ENCODE data around the gene DDX21.
"Not testable (repeated sequence)": the region's sequence is repeated elsewhere in the genome, so short reads cannot be mapped to it uniquely, and the experiment has no call there.

The DDX21 gene

GRCh38 chr10:68963151-68963550, 7.2 kb downstream of the DDX21 start:
- Histone ChIP-seq H3K27me3 (ENCODE audit: insufficient read depth, low read length, poor library complexity, severe bottlenecking) (no peaks in the 10 kb centered on the region), H3K9me3 (ENCODE audit: insufficient read depth, low read depth, low read length) (no peaks in the 10 kb centered on the region), H2AFZ (ENCODE audit: low read length) (no peak overlapping the region), H3F3A (ENCODE audit: low read depth) (no peaks in the 10 kb centered on the region), H3K9ac (ENCODE audit: low read depth, low read length, poor library complexity, severe bottlenecking) (no peak overlapping the region), H3K79me2 (ENCODE audit: insufficient read depth, low read length) (peaks cover 51% of the 10 kb centered on the region), H3K9me2 (replicated peaks; ENCODE audit: low read depth, low read length) (no peaks in the 10 kb centered on the region), H3K4me1 (ENCODE audit: insufficient read depth, low read length, poor library complexity, severe bottlenecking) (peaks cover 28% of the 10 kb centered on the region), H4K20me1 (ENCODE audit: insufficient read depth, low read length, poor library complexity, severe bottlenecking) (peaks cover 35% of the 10 kb centered on the region), H3K4me3 (ENCODE audit: low read length, poor library complexity, severe bottlenecking) (no peak overlapping the region), H3K4me2 (ENCODE audit: low read depth, low read length, poor library complexity, severe bottlenecking) (no peak overlapping the region), H3K36me3 (ENCODE audit: insufficient read depth, low read length) (peaks cover 67% of the 10 kb centered on the region)
- TF ChIP-seq CTCF (conservative IDR thresholded peaks at IDR 0.05; ENCODE audit: low read length) (no peak), EZH2phosphoT487 (IDR thresholded peaks at IDR 0.05; ENCODE audit: borderline replicate concordance) (no peak)

- peaks cover 93% of the 10 kb centered on the region for H3K36me3 ChIP-seq (ENCODE audit: insufficient read depth, low read length)
- H2AFZ ChIP-seq (ENCODE audit: low read length) = no peak overlapping the region
- no peaks in the 10 kb centered on the region for H3K9me2 ChIP-seq (replicated peaks; ENCODE audit: low read depth, low read length)
- H3K9me3 ChIP-seq (ENCODE audit: insufficient read depth, low read depth, low read length) = no peaks in the 10 kb centered on the region
- H3K27me3 ChIP-seq (ENCODE audit: insufficient read depth, low read length, poor library complexity, severe bottlenecking) = no peaks in the 10 kb centered on the region
- no peaks in the 10 kb centered on the region for H3K79me2 ChIP-seq (ENCODE audit: insufficient read depth, low read length)
- no peaks in the 10 kb centered on the region for H3F3A ChIP-seq (ENCODE audit: low read depth)
- H3K4me1 ChIP-seq (ENCODE audit: insufficient read depth, low read length, poor library complexity, severe bottlenecking) = no peaks in the 10 kb centered on the region
- no peaks in the 10 kb centered on the region for H4K20me1 ChIP-seq (ENCODE audit: insufficient read depth, low read length, poor library complexity, severe bottlenecking)
- no peak overlapping the region for H3K4me2 ChIP-seq (ENCODE audit: low read depth, low read length, poor library complexity, severe bottlenecking)
- H3K4me3 ChIP-seq (ENCODE audit: low read length, poor library complexity, severe bottlenecking) = no peak overlapping the region
- no peak overlapping the region for H3K9ac ChIP-seq (ENCODE audit: low read depth, low read length, poor library complexity, severe bottlenecking)
- TF ChIP-seq EZH2phosphoT487 (IDR thresholded peaks at IDR 0.05; ENCODE audit: borderline replicate concordance) (no peak), CTCF (conservative IDR thresholded peaks at IDR 0.05; ENCODE audit: low read length) (no peak)
These were observed 18.0 kb downstream of the DDX21 start for GRCh38 chr10:68973975-68974374.

GRCh38 chr10:68975936-68976473, 20.0 kb downstream of the DDX21 start:
- peaks cover 87% of the 10 kb centered on the region for H3K36me3 ChIP-seq (ENCODE audit: insufficient read depth, low read length)
- not testable (repeated sequence) for H3K9me3 ChIP-seq (ENCODE audit: insufficient read depth, low read depth, low read length); H3K9ac ChIP-seq (ENCODE audit: low read depth, low read length, poor library complexity, severe bottlenecking); H4K20me1 ChIP-seq (ENCODE audit: insufficient read depth, low read length, poor library complexity, severe bottlenecking); H3K4me1 ChIP-seq (ENCODE audit: insufficient read depth, low read length, poor library complexity, severe bottlenecking); H3K4me3 ChIP-seq (ENCODE audit: low read length, poor library complexity, severe bottlenecking); H3K9me2 ChIP-seq (replicated peaks; ENCODE audit: low read depth, low read length); H3F3A ChIP-seq (ENCODE audit: low read depth); H3K27me3 ChIP-seq (ENCODE audit: insufficient read depth, low read length, poor library complexity, severe bottlenecking); H3K4me2 ChIP-seq (ENCODE audit: low read depth, low read length, poor library complexity, severe bottlenecking); H2AFZ ChIP-seq (ENCODE audit: low read length); H3K79me2 ChIP-seq (ENCODE audit: insufficient read depth, low read length)

- H3K9me3 ChIP-seq (ENCODE audit: insufficient read depth, low read depth, low read length); H3K9me2 ChIP-seq (replicated peaks; ENCODE audit: low read depth, low read length); H2AFZ ChIP-seq (ENCODE audit: low read length); H3F3A ChIP-seq (ENCODE audit: low read depth); H3K4me3 ChIP-seq (ENCODE audit: low read length, poor library complexity, severe bottlenecking); H4K20me1 ChIP-seq (ENCODE audit: insufficient read depth, low read length, poor library complexity, severe bottlenecking); H3K27me3 ChIP-seq (ENCODE audit: insufficient read depth, low read length, poor library complexity, severe bottlenecking); H3K4me1 ChIP-seq (ENCODE audit: insufficient read depth, low read length, poor library complexity, severe bottlenecking); H3K79me2 ChIP-seq (ENCODE audit: insufficient read depth, low read length); H3K9ac ChIP-seq (ENCODE audit: low read depth, low read length, poor library complexity, severe bottlenecking); H3K4me2 ChIP-seq (ENCODE audit: low read depth, low read length, poor library complexity, severe bottlenecking): not testable (repeated sequence)
- H3K36me3 ChIP-seq (ENCODE audit: insufficient read depth, low read length) = peaks cover 85% of the 10 kb centered on the region
These were observed 23.8 kb downstream of the DDX21 start for GRCh38 chr10:68979738-68980137.

All from Loucy (cell line).